GM18526 (cell line): ENCODE measurements around the gene ARHGEF28.

Experiments used
- POLR2A ChIP-seq: IDR thresholded peaks from 3 replicates; pipeline ENCODE4 v1.6.1; 2011; ENCODE audit not compliant: insufficient read length; ENCODE audit errors: extremely low read depth

ARHGEF28 gene

GRCh38 chr5:73728493-73729273 is 102.7 kb downstream of the ARHGEF28 start:
- no peak for TF ChIP-seq POLR2A

- TF ChIP-seq POLR2A: no peak
Observed at GRCh38 chr5:73729329-73729728, 103.3 kb downstream of the ARHGEF28 start.

DNA sequence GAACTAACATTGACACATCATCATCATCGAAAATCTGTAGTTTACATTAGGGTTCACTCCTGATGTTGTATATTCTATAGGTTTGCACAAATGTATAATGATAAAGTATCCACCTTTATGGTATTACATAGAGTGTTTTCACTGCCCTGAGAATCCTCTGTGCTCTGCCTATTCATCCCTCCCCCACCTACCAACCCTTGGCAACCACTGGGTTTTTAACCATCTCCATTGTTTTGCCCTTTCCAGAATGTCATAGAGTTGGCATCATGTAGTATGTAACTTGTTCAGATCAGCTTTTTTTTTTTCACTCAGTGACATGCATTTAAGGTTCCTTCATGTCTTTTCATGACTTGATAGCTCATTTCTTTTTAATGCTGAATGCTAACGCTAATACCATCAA is 106.0 kb downstream of the ARHGEF28 start:
- no peak for TF ChIP-seq POLR2A

- no peak for TF ChIP-seq POLR2A
Observed at GRCh38 chr5:73733219-73733618, 107.2 kb downstream of the ARHGEF28 start.

- no peak for TF ChIP-seq POLR2A
Observed at GRCh38 chr5:73735032-73735734, 109.2 kb downstream of the ARHGEF28 start.

DNA sequence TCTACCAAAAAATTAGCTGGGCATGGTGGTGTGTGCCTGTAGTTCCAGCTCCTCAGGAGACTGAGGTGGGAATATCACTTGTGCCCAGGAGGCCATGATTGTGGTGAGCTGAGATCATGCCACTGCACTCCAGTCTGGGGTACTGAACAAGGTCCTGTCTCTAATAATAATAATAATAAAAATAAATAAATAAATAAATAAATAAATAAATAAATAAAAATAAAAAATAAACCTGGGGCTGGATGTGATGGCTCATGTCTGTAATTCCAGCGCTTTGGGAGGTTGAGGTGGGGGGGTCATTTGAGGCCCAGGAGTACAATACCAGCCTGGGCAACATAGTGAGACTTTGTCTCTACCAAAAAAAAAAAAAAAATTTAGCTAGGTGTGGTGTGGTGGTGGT is 113.7 kb downstream of the ARHGEF28 start:
- no peak for TF ChIP-seq POLR2A

DNA sequence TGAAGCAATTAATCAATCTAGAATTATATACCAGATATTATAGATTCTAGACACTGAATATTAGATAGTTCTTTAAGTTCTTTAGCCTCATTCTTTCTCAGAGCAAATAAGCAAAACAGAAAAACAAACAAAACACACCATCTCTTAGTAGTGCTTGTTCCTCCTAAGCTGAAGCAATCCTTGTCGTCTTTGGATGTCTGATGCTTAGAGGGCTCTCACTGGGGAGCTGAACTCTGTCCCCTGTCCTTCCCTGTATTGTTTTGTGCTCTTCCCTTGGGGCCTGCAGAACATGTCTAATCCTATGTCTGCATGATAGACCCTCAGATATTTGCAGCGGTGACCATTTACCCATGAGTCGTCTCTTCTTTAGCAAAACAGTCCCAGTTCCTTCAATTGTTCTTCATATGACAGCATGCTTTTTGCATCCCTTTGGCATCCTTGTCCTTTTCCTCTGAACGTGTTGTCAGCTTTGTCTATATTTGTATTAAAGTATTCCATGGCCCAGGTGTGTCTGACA is 114.3 kb downstream of the ARHGEF28 start:
- no peak for TF ChIP-seq POLR2A

DNA sequence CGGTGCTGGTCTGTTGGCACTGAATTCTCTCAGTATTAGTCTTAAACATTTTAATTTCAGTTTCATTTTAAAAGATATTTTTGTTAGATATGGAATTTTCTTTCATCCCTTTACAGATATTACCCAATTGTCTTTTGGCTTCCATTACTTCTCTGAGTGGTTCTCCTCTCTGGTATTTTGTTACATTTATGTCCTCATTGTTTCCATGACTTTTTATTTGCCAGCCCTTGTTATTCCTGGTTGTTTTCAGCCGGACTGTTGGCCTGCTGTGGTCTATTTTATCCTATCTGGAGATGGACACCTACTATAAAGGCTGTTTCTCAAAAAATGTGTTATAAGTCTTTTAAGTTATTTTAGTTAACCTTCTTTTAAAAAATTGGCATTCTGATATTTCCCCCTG is 117.2 kb downstream of the ARHGEF28 start:
- TF ChIP-seq POLR2A: no peak

DNA sequence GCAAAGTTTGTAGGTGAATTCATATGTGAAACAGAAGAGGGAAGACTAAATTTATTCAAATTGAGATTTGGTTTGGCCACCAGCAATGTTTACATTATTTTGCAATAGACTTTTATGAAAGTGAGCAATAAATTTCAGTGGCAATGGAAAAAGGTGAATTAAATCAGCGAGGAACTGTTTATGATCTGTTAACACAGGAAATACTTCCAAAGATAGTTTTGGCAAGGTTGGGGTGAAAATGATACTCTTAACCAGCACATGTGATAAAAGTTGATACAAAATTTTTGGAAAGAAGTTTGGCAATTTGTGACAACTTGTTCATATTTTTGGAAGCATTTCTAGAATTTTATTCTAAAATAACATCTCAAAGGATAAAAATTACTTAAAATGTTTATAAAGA is 119.8 kb downstream of the ARHGEF28 start:
- no peak for TF ChIP-seq POLR2A

DNA sequence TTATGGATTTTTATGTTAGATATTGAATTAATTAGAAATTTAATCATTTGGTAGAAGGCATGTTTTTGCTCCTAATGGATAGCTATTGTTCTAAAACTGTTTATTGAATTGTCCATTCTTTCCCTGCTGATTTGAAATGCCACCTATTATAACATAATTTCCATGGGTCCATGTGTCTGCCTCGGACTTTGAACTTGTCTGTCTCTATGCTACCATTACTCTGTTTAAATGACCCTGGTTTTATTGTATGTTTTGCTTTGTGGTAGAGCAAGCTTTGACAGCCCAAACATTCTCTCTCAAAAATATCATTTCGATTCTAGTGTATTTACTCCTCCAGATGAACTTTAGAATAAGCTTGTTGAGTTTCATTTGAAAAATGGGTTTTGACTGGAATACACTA is 120.6 kb downstream of the ARHGEF28 start:
- no peak for TF ChIP-seq POLR2A

DNA sequence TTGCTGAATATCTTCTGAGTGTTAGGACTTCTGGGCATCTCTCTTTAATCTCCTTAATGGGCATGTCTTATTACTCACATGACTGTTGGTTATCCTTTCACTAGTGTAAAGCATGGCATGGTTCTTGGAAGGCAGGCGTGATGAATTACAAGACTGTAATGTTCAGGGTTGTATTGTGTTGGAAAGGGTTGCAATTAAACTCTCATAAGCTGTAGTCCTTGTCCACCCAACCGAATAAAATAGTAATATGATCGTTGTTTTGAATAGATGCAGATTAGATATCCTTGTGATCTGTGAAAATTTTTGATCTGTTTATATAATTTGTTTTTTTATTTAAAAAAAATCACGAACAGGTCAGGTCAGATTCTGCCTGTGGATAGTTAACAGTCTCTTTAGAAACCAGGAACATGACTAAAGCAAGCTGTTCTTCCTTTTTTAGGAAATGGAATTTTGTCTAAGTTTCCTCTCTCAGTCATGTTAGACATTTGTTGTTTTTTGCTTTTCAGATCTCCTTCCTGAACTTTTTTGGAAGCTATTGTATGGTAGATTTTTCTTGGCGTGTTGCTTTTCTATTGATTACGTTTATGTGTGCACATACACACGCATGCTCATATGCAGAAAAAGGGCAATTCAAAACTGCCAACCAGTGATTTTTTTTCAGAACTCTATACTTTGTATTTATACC is 121.8 kb downstream of the ARHGEF28 start:
- no peak for TF ChIP-seq POLR2A

- TF ChIP-seq POLR2A: no peak
Observed at GRCh38 chr5:73748510-73749400, 122.8 kb downstream of the ARHGEF28 start.

DNA sequence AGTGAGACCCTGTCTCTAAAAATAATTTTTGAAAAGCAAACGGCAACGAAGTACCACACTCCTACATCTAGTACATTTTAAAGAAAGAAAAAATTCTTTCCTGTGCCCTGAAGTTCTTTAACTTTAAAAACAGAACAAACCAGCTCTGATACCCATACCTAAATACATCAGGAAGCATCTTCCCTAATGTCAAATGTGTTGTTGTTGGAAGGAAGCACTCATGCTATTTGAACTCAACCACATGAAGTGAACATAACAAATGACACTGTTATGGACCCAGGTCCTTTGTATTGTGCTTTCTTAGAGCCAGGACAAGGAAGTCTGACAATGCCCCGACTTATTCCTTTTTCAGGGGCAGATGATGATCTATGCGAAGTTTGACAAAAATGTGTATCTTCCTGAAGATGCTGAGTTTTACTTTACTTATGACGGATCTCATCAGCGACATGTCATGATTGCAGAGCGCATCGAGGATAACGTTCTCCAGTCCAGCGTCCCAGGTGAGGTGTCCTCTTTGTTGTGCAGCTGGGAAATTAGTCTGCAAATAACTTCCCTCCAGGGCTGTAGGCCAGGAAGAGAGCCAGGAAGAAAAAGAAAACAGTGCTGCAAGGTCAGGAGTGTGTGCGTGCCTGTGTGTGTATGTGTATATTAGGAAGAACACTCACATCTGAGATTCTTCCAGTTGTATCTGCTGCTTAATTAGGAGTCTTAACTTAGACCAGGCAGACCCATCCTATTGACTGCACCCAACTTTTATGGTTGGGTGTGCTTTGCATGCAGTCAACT is 123.7 kb downstream of the ARHGEF28 start:
- TF ChIP-seq POLR2A: no peak

- TF ChIP-seq POLR2A: no peak
Observed at GRCh38 chr5:73751254-73751914, 125.4 kb downstream of the ARHGEF28 start.

DNA sequence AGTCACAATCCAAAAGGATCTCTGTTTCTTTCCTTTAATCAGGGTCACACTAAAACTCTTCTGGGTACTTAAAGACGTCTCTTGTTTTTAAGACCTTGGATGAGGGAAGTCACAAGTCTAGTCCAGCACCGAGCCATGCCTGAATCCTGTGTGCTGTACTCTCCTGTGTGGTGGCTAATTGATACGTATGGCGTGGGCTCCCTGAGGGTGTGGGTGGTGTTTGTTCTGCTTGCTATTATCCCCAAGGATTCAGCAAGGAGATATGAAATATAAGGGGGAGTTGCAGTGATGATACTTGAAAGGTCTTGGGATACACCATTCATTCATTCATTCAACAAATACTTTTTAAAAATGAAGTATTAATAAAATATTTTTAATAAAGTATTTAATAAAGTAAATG is 128.3 kb downstream of the ARHGEF28 start:
- TF ChIP-seq POLR2A: no peak
